Mesendoderm (in vitro differentiated cells): ENCODE measurements around the gene NOTCH4.
A peak's percentile ranks its signal among the peaks of the same experiment; 100 is the strongest.
"Not testable (repeated sequence)": the region's sequence is repeated elsewhere in the genome, so short reads cannot be mapped to it uniquely, and the experiment has no call there.

ENCODE experiments used
- DNase-seq: peaks from one replicate; pipeline ENCODE4 v3.0.0; 2013
- H2AK5ac ChIP-seq: 2 replicates; pipeline ENCODE4 v1.6.1; 2013; ENCODE audit warnings: low read length, inconsistent platforms
- H2BK120ac ChIP-seq: 2 replicates; pipeline ENCODE4 v1.6.1; 2013; ENCODE audit warnings: low read depth, mild to moderate bottlenecking, low read length, moderate library complexity, mixed read lengths
- H2BK15ac ChIP-seq: replicated peaks from 2 replicates; pipeline ENCODE4 v1.6.1; 2013; ENCODE audit warnings: low read depth, mild to moderate bottlenecking, moderate library complexity
- H2BK5ac ChIP-seq: 2 replicates; pipeline ENCODE4 v1.6.1; 2013; ENCODE audit warnings: low read length, inconsistent platforms
- H3K18ac ChIP-seq: 2 replicates; pipeline ENCODE4 v1.6.1; 2013; ENCODE audit warnings: mild to moderate bottlenecking, low read length, mixed read lengths
- H3K23ac ChIP-seq: one replicate; pipeline ENCODE4 v1.6.1; 2013; ENCODE audit warnings: low read length
- H3K27ac ChIP-seq: 2 replicates; pipeline ENCODE4 v1.5.1; 2013; ENCODE audit warnings: low read depth, mild to moderate bottlenecking, inconsistent platforms, low read length, moderate library complexity
- H3K27me3 ChIP-seq: 2 replicates; pipeline ENCODE4 v1.6.1; 2013; ENCODE audit warnings: low read length, control low read depth, mild to moderate bottlenecking, inconsistent platforms; ENCODE audit not compliant: insufficient read depth, poor library complexity
- H3K36me3 ChIP-seq: 2 replicates; pipeline ENCODE4 v1.6.1; 2013; ENCODE audit warnings: low read length, inconsistent platforms; ENCODE audit not compliant: control insufficient read depth, insufficient read depth
- H3K4ac ChIP-seq: one replicate; pipeline ENCODE4 v1.6.1; 2013; ENCODE audit warnings: low read depth, mild to moderate bottlenecking, low read length, moderate library complexity
- H3K4me1 ChIP-seq: 2 replicates; pipeline ENCODE4 v1.6.1; 2013; ENCODE audit warnings: low read depth, low read length, inconsistent platforms; ENCODE audit not compliant: control insufficient read depth
- H3K4me2 ChIP-seq: 2 replicates; pipeline ENCODE4 v1.6.1; 2013; ENCODE audit warnings: low read length
- H3K4me3 ChIP-seq: 2 replicates; pipeline ENCODE4 v1.5.1; 2013; ENCODE audit warnings: mild to moderate bottlenecking, low read length
- H3K56ac ChIP-seq: one replicate; pipeline ENCODE4 v1.6.1; 2013; ENCODE audit warnings: low read length
- H3K79me1 ChIP-seq: 2 replicates; pipeline ENCODE4 v1.6.1; 2013; ENCODE audit warnings: low read length, inconsistent platforms
- H3K79me2 ChIP-seq: 2 replicates; pipeline ENCODE4 v1.6.1; 2013; ENCODE audit warnings: mild to moderate bottlenecking, low read length; ENCODE audit not compliant: control insufficient read depth, insufficient read depth
- H3K9ac ChIP-seq: 2 replicates; pipeline ENCODE4 v1.6.1; 2013; ENCODE audit warnings: low read length, inconsistent platforms
- H4K5ac ChIP-seq: one replicate; pipeline ENCODE4 v1.6.1; 2013; ENCODE audit warnings: low read length
- H4K8ac ChIP-seq: one replicate; pipeline ENCODE4 v1.6.1; 2013; ENCODE audit warnings: low read depth, mild to moderate bottlenecking, control low read depth, low read length, moderate library complexity
- WGBS: extraction: QIAGEN DNeasy Blood & Tissue Kit; methylation state at CpG from one replicate; pipeline ENCODE4 v1.1.7; 2013; ENCODE audit warnings: low lambda C conversion rate, missing lambda C conversion rate; ENCODE audit not compliant: insufficient coverage; ENCODE audit errors: extremely low coverage; 5-methylcytosine and 5-hydroxymethylcytosine counted together

NOTCH4 gene

GRCh38 chr6:32244946-32245398, 21.1 kb upstream of the NOTCH4 start:
- H3K4ac ChIP-seq: no peak overlapping the region
- no peak overlapping the region for H3K56ac ChIP-seq
- no peak overlapping the region for H4K5ac ChIP-seq
- no peak overlapping the region for H3K9ac ChIP-seq
- no peak overlapping the region for H2BK5ac ChIP-seq
- no peak overlapping the region for H3K27ac ChIP-seq
- H3K27me3 ChIP-seq: no peaks in the 10 kb centered on the region
- no peaks in the 10 kb centered on the region for H3K36me3 ChIP-seq
- no peaks in the 10 kb centered on the region for H3K79me2 ChIP-seq
- DNase-seq: peak; percentile 76
- H2BK120ac ChIP-seq: no peak overlapping the region
- H2BK15ac ChIP-seq: no peak overlapping the region
- H3K4me1 ChIP-seq: no peaks in the 10 kb centered on the region
- H3K18ac ChIP-seq: no peak overlapping the region
- no peak overlapping the region for H3K4me2 ChIP-seq
- no peak overlapping the region for H4K8ac ChIP-seq
- H3K79me1 ChIP-seq: no peaks in the 10 kb centered on the region
- no peak overlapping the region for H2AK5ac ChIP-seq
- no peak overlapping the region for H3K23ac ChIP-seq
- H3K4me3 ChIP-seq: no peak overlapping the region
- WGBS: no CpG with 5 or more reads among the region's 14 CpGs

- no peak overlapping the region for H2BK15ac ChIP-seq
- DNase-seq: no peak
- no CpG with 5 or more reads among the region's 4 CpGs for WGBS
- H3K4me2 ChIP-seq: no peak overlapping the region
- H3K18ac ChIP-seq: no peak overlapping the region
- H3K56ac ChIP-seq: no peak overlapping the region
- H3K9ac ChIP-seq: no peak overlapping the region
- H4K8ac ChIP-seq: no peak overlapping the region
- no peaks in the 10 kb centered on the region for H3K27me3 ChIP-seq
- H3K4me1 ChIP-seq: no peaks in the 10 kb centered on the region
- no peak overlapping the region for H3K27ac ChIP-seq
- H4K5ac ChIP-seq: no peak overlapping the region
- no peaks in the 10 kb centered on the region for H3K79me2 ChIP-seq
- no peak overlapping the region for H3K4me3 ChIP-seq
- H3K36me3 ChIP-seq: no peaks in the 10 kb centered on the region
- no peak overlapping the region for H3K23ac ChIP-seq
- H3K79me1 ChIP-seq: no peaks in the 10 kb centered on the region
- no peak overlapping the region for H2AK5ac ChIP-seq
- no peak overlapping the region for H2BK5ac ChIP-seq
- H2BK120ac ChIP-seq: no peak overlapping the region
- no peak overlapping the region for H3K4ac ChIP-seq
Observed at GRCh38 chr6:32244270-32244669, 20.4 kb upstream of the NOTCH4 start.

- not testable (repeated sequence) for H2AK5ac ChIP-seq, H4K5ac ChIP-seq, H3K4me3 ChIP-seq, H3K27ac ChIP-seq, H3K4me2 ChIP-seq, H3K23ac ChIP-seq, DNase-seq, H3K36me3 ChIP-seq, H2BK120ac ChIP-seq, H3K9ac ChIP-seq, H3K27me3 ChIP-seq, H3K56ac ChIP-seq, H3K4me1 ChIP-seq, H3K18ac ChIP-seq, H2BK5ac ChIP-seq, H3K79me2 ChIP-seq, H3K79me1 ChIP-seq, H3K4ac ChIP-seq, H2BK15ac ChIP-seq, H4K8ac ChIP-seq
- WGBS: 100% methylated on average over 1 of the region's 4 CpGs
Observed at GRCh38 chr6:32242318-32242813, 18.5 kb upstream of the NOTCH4 start.

- no CpG with 5 or more reads among the region's 1 CpG for WGBS
Observed at GRCh38 chr6:32240686-32241085, 16.8 kb upstream of the NOTCH4 start.

GRCh38 chr6:32239462-32239861, 15.6 kb upstream of the NOTCH4 start:
- Histone ChIP-seq H3K79me1 (no peaks in the 10 kb centered on the region), H3K9ac (no peak overlapping the region), H3K27ac (no peak overlapping the region), H2AK5ac (no peak overlapping the region), H4K8ac (no peak overlapping the region), H3K4ac (no peak overlapping the region), H3K4me2 (no peak overlapping the region), H3K36me3 (no peaks in the 10 kb centered on the region), H3K56ac (no peak overlapping the region), H2BK5ac (no peak overlapping the region), H3K27me3 (no peaks in the 10 kb centered on the region), H4K5ac (no peak overlapping the region), H3K4me1 (no peaks in the 10 kb centered on the region), H2BK120ac (no peak overlapping the region), H3K23ac (no peak overlapping the region), H2BK15ac (no peak overlapping the region), H3K4me3 (no peak overlapping the region), H3K79me2 (no peaks in the 10 kb centered on the region), H3K18ac (no peak overlapping the region)
- no CpG with 5 or more reads among the region's 2 CpGs for WGBS
- DNase-seq: no peak

More at GRCh38 chr6:32240686-32241085, 16.8 kb upstream of the NOTCH4 start:
- no peaks in the 10 kb centered on the region for H3K79me1 ChIP-seq
- H2AK5ac ChIP-seq: no peak overlapping the region
- H3K4ac ChIP-seq: no peak overlapping the region
- no peaks in the 10 kb centered on the region for H3K36me3 ChIP-seq
- no peaks in the 10 kb centered on the region for H3K27me3 ChIP-seq
- H3K4me3 ChIP-seq: no peak overlapping the region
- no peak overlapping the region for H2BK120ac ChIP-seq
- H4K5ac ChIP-seq: no peak overlapping the region
- no peak overlapping the region for H3K56ac ChIP-seq
- no peak overlapping the region for H4K8ac ChIP-seq
- H3K23ac ChIP-seq: no peak overlapping the region
- H3K4me2 ChIP-seq: no peak overlapping the region
- H3K9ac ChIP-seq: no peak overlapping the region
- no peak overlapping the region for H2BK5ac ChIP-seq
- H3K18ac ChIP-seq: no peak overlapping the region
- H3K27ac ChIP-seq: no peak overlapping the region
- H2BK15ac ChIP-seq: no peak overlapping the region
- no peaks in the 10 kb centered on the region for H3K4me1 ChIP-seq
- H3K79me2 ChIP-seq: no peaks in the 10 kb centered on the region
- DNase-seq: no peak

- Histone ChIP-seq H3K56ac (no peak overlapping the region), H3K79me2 (no peaks in the 10 kb centered on the region), H3K4me3 (no peak overlapping the region), H2BK120ac (no peak overlapping the region), H3K9ac (no peak overlapping the region), H2BK15ac (no peak overlapping the region), H3K4me2 (no peak overlapping the region), H2AK5ac (no peak overlapping the region), H3K79me1 (no peaks in the 10 kb centered on the region), H3K27me3 (peaks cover 2% of the 10 kb centered on the region), H3K36me3 (no peaks in the 10 kb centered on the region), H4K8ac (no peak overlapping the region), H3K23ac (no peak overlapping the region), H3K27ac (no peak overlapping the region), H4K5ac (no peak overlapping the region), H3K4me1 (no peaks in the 10 kb centered on the region), H3K18ac (no peak overlapping the region), H2BK5ac (no peak overlapping the region), H3K4ac (no peak overlapping the region)
- DNase-seq: peak; percentile 31
- no CpG with 5 or more reads among the region's 4 CpGs for WGBS
Observed at GRCh38 chr6:32234934-32235333, 11.1 kb upstream of the NOTCH4 start.
